ENCODE results near the gene LAMB2.
A peak's percentile ranks its signal among the peaks of the same experiment; 100 is the strongest.

LAMB2 gene

DNA sequence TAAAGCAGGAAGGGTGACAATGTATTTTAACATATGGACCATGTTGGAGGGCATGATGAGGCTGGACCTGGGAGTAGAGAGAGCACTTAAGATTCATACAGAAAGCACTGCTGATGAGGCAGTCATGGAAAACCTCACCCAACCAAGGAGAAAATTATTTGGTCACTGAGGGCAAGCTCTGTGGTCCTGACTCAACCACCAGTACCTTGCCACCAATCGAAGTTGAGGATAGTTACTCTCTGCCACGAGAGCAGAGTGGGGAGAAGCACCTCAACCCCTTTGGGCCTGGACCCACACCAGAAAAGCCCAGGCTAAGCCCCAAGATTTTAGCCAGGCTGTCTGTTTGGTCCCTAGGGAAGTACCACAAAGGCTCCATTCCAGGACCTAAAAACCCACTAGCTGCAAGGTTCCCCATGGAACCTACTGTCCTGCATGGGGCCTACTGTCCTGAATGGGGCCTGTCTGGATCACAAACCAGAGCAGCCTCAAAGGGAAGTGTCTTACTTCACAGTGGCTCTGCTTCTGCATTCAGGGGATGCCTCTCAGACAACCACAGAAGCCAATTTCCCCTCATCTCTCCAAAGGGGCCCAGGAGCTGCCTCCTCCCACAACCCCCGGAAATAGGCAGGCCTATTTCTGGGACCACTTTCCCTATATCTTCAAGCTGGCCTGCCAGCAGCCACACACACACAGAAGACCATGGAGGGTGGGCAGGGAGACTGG is 29.1 kb upstream of the LAMB2 start:
- no peak for DNase-seq (ENCODE audit: low spot score)

DNA sequence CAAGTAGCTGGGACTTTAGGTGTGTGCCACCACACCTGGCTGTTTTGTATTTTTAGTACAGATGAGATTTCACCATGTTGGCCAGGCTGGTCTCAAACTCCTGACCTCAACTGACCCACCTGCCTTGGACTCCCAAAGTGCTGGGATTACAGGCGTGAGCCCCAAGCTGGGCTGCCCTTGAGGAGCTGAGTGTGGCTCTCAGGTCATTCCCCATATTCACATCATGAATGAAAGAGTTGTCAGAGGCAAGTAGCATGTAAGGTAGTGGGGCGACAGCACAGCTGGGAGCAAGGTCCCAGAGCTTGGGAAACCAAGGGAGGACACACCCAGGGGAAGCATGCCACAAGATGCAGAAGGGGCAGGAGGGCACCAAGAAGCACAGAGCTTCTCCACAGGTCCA is 28.3 kb upstream of the LAMB2 start:
- DNase-seq (ENCODE audit: low spot score): no peak

DNA sequence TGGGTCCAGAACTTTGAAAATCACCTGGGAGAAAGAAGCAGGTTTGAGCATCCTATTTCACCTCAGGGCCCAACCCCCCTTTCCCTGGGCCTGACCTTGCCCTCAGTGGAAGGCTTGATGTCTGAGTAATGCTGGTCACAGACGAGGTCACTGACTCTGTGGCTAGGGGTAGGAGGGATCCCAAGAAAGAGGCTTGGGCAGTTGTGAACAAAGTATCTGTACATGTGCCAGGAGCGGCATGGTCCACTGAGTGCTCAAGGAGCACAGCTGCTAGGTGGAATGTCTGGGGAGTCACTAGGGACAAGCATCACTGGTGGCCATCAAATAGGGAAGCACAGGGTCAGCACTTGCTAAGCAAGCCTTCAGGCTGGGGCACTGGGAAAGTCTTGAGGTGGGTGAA is 25.9 kb upstream of the LAMB2 start:
- no peak for DNase-seq (ENCODE audit: low spot score)

DNA sequence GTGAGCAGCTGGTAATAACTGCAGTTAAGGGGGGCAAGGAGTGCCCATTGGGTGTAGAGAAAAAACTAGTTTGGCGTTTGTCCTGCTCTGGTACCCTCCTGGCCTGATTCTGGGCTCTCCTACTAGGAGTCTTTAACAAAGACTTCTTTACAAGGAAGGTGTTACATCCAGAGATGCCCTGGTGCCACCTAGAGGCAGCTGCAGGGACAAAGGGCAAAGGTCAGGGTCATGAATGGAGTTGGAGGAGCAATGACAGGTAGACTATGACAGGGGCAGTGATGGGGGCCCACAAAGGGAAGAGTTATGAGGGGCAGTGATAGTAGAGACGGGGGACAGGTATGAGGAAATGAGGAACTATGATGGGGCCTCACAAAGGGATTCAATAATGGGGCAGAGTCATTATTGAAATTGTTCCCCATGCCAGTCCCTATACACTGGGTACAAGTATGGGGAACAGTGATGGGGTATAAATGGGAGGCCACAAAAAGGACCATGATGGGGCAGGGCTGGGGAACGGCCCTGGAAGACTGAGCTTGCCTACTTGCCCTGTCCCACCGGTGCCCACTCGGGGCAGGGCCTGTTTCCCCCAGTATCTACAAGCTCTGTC is 25.4 kb upstream of the LAMB2 start:
- no peak for DNase-seq (ENCODE audit: low spot score)

DNA sequence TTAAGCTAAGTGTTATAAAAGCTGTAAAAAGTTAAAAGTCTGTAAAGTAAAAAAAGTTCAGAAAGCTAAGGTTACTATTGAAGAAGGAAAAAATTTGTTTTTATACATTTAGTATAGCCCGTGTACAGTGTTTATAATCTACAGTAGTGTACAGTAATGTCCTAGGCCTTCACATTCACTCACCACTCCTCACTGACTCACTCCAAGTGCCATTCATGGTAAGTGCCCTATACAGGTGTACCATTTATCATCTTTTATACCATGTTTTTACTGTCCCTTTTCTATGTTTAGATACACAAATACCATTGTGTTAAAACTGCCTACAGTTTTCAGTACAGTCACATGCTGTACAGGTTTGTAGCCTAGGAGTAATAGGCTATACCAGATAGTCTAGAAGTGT is 24.4 kb upstream of the LAMB2 start:
- no peak for DNase-seq (ENCODE audit: low spot score)

DNA sequence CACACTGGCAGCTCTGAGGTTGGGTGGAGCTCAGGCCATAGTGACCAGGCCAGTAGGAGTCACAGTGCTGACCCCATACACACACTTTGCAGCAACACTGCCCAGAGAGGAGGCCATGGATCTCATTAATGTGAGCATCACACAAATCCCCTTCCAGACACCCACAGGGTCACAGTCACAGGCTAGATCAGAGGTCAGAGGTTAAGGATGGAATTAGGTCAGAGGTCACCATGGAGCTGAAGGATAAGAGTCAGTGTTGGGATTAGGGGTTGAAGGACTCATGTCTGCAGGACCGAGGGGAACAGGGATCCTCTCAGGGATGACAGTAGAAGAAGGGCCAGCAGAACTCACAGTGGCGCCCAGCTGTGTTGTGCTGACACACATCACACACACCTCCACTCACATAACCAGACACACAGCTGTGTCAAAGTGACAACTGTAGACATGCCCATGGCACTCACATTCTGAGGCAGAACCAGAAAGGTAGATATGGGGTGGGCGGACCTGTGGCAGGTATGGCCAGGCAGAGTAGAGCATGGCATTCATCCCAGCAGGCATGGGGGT is 20.6 kb upstream of the LAMB2 start:
- no peak for DNase-seq (ENCODE audit: low spot score)

DNA sequence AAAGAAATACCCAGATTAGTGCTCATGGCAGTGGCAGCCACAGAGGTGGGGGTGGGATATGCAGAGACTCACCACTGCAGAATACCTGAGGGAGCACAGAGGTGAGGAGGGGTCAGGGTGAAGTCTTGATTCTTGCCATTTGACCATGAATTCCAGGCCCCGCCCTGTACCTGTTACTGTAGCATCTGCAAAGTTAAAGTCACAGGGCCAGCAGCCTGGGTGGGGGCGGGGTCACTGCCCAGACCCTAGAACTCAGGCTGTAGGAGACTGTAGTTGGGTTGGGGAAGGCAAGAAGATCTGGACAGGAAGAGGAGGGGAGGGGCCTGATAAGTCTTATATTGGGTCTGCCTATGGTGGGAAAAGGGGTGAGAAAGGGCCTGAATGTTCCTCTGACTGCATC is 18.8 kb upstream of the LAMB2 start:
- no peak for DNase-seq (ENCODE audit: low spot score)

DNA sequence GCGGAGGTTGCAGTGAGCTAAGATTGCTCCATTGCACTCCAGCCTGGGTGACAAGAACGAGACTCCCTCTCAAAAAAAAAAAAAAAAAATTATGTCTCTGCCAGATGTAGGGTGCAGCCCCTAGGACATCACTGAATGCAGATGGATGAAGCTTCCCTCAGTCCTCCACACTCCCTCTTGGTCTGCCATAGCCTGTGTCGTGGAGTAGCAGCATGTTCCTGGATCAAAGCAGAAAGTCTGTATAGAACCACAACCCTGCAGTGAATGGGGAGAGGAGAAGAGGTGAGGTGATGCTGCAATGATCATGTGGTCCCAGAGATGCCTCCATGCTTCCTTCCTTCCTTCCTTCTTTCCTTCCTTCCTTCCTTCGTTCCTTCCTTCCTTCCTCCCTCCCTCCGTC is 15.3 kb upstream of the LAMB2 start:
- no peak for DNase-seq (ENCODE audit: low spot score)

DNA sequence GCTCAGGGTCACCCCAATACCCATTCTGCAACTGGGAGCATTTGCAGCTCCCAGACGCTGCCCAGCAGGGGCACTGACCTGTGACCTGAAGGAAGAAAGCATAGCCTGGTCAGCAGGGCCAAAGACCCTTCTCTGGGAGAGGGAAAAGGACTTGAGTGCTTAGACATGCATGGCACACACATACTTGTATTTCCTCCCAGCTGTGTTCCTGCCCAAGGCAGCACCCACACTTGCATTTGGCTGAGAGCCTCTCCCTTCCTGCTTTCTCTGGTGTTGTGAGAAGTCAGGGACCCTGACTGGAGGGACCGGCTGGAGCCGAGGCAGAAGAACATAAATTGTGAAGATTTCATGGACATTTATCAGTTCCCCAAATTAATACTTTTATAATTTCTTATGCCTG is 7.2 kb upstream of the LAMB2 start:
- DNase-seq (ENCODE audit: low spot score): no peak

DNA sequence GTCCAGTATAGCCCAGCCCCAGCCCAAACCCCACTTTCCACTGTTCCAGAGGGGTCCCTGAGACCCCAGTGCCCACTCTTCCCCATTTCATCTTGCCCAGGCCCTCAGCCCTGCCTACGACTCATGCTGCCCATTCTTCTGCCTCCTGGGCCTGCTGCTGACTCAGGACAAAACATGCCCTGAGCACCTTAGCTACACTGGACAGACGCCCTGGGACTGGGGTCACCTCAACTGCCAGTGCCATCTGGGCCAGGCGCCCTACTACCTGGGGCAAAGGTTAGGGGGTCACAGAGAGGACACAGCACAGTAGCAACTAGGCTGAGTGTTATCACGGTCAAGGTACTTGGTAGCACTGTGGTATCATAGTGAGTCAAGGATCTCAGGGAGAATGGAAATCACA is 2.6 kb upstream of the LAMB2 start:
- no peak for DNase-seq (ENCODE audit: low spot score)

DNA sequence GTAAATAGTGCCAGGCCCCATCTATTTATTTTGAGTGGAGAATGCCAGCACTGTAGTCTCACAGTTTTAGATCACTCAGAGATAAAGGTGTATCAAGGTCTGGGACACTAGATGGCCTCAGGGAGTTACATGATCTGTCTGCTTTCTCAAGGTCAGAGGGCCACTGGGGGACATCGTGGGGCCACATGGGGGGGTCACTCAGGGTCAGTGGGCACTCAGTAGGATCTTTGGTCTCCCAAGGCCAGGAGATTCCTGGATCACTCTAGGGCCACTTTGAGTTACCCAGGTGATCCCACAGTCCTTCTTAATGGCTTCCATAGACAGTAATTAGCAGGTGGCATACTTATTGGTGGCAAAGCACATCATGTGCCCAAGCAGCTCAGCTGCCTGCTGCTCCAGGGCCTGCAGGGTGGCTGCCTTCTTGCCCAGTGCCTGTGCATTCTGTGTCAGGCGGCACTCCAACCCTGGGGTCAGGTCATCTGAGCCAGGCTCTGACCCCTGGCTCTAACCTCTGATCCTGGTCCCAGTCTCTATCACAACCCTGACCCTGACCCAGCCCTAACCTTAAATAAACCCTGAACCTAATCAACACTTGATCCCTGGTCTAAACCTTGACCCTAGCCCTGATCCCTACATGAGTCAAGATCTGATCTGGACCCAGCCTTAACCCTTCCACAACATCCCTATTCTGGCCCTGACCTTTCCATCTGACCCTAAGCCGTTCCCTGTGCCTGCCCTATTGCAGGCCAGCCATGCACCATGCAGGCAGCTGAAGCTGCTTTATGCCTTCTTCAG is 1.8 kb upstream of the LAMB2 start:
- no peak for DNase-seq (ENCODE audit: low spot score)

DNA sequence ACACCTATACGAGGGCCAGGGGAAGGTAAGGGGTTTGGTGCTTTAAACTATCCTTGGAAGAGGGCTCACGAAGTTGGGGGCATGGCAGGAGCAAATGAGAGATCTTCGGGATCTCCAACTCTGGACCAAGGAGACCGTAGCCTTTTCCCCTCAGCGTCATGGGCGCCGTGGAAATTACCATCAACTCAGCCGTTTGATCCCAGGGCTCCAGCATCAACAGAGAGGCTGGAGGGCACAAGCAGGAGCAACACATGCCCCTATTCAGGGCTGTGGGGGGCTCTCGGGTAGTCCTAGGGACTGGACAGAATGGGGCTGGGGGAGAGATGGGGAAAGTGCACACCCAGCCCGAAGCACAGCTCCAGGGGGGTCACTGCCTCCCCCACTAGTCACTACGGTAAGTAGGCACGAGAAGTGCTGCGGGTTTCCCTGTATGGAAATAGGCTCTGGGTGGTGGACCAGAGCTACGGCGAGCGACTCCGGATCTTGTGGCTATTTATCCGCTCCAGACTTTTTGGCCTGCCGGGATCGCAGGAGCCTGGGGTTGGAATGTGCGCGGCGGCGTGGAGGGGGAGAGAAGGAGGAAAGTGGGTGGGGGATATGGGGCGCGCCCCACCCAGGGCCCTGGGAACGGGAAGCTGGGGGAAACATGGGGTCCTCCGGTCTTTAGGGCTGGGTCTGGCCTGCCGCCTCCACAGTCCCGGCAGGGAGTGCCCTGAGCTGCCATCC is 539 bp upstream of the LAMB2 start:
- peak; percentile 89 for DNase-seq (ENCODE audit: low spot score)

DNA sequence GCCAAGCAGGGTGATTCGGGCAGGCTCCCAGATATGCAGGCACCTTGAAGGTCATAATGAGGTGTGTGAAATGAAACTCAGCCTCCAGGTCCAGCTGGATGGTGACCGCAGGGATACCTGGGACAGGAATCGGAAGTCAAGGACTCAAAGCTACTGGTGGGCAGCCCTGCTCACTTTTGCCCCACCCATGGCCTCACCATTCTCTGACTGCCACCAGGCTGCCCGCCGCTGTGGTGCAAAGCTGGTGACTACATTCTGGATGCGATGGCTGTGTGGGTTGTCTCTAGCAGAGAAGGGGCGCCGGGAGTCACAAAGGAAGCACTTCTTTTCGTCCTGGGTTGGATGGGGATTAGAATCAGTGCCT is 795 bp downstream of the LAMB2 start:
- DNase-seq (ENCODE audit: low spot score): no peak

DNA sequence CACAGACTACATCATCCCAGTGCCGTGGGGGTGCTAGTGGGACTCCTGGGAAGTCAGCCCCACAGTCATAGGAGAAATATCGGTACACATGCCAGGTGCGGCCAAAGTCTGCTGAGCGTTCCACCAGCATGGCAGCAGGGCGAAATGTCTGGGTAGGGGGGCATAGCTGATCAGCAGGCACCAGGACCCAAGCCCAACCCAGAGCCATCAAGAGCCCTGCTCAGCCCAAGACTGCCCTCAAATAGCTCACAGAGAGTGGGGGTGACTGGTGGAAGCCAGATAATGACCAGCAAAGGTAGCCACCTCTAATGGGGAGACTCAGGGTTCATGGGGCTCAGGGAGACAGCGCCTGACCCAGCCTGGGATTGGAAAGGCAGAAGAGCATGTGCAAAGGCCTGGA is 1.3 kb downstream of the LAMB2 start:
- DNase-seq (ENCODE audit: low spot score): no peak

DNA sequence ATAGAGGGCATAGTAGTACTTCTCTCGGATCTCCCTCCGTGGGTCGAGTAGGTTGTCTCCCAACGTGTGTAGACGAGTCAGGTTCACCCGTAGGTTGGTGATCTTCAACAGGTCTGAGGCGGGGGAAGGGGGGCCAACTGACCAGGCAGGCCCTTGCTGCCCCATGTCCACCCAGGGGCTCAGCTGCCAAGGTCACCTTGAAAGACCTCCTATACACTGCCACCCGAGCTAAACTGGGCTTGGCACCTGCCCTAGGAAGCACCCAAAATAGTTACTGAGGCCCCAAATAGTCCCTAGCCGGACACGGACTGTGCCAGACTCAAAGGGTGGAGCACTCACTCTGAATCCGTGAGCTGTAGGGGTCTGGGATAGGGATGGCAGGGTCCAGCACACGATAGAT is 1.8 kb downstream of the LAMB2 start:
- no peak for DNase-seq (ENCODE audit: low spot score)

DNA sequence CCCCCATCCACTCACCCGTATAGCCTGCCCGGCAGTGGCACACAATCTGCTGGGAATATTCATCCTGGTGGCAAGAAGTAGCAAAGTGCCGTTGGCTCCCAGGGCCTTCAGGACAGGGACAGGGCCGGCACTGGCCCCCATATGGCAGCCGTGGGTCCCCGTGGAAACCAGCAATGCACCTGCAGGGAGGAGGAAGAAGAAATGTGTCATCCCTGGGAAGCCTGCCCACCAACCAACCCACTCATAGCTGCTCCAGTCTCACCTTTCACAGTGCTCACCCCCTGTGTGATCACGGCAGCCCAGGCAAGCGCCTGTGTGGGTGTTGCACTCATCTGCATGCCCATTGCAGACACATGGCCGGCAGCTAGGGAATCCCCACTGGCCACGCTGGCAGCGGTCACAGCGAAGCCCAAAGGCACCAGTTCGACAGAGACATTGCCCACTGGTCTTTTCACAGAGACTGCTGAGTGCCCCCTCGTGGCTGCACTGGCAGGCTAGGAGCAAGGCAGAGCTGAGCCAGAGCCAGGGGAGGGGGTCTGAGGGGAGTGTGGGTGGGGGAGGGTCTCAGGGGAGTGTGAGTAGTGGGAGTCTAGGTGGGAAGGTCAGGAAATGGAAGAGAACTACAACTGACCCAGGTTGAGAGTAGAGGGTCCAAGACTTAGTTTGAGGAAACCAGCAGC is 7.7 kb downstream of the LAMB2 start:
- no peak for DNase-seq (ENCODE audit: low spot score)

DNA sequence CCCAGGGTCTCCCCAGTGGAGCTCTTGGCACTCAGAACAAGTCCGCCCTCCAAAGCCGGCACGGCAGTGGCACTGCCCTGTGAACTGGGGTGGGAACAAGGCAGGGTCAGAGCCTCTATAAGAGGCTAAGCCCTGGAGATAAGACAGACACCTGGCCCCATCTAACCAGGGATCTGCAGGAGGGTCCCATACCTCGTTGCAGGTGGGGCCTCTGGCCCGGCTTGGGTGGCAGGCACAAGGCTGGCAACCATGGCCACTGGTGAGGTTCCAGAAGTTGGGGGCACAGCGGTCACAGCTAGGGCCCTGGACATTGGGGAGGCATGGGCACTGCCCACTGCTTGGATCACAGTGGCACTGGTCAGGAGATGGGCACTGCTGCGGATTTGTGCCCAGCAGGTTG is 8.6 kb downstream of the LAMB2 start:
- no peak for DNase-seq (ENCODE audit: low spot score)

DNA sequence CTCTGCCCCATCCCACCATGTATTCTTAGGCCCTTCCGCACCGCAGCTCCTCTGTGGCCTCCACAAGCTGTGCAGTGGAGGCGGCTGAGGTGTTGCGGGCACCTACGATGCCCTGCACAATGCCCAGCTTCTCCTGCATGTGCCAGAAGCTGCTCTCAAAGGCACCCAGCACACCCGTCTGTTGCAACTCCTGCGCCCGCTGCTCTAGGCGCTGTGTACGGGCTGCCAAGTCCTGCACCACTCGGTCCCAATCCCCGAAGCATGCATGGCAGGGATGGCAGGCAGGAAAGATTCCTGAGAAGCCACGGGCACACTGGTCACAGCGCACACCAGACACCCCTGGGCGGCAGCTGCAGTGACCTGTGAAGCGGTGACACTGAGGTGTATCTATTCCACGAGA is 9.2 kb downstream of the LAMB2 start:
- no peak for DNase-seq (ENCODE audit: low spot score)

DNA sequence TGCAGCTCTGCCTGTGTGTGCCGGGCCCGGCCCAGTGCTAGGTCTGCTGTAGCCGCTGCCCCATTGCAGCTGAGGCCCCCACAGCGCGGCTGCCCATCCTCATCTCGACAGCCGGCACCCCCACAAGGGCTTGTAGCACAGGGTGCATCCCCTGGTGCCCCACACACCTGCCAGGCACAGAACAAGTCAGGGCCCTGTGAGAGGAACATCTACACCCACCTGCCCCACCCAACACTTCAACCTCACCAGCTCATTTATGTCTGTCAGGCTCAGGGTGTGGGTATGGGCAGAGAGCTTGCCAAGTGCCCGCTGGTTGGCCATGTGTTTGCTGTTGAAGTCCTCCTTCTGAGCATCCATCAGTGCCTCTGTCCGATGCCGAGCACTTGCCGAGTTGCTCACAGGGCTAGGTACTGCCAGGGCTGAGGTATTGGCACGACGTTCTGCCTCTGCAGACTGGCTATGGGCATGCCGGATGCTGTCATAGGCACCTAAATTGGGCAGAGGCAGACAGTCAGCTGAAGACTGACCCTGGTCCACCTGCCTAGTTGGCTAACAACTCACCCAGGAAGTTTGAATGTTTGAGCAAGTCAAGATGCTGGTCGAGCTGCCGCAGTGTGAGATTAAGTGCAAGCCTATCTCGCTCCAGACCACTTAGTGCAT is 9.8 kb downstream of the LAMB2 start:
- DNase-seq (ENCODE audit: low spot score): no peak

DNA sequence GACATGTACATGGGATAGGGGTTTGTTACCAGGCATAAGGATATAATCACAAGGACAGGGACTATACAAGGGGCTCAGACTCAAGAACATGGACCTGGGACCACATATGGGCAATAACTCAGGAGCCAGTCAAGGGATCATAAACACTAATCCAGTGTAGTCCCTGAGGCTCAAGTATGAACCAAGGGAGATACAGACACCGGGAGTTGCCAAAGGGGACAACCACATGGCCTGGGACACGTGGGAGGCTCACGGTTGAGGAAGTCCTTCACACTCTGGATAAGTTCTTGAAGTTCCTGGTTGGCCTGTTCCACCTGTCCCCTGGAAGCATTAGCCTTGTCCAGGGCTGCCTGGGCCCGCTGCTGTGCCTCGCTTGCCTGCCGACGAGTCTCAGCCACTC is 10.4 kb downstream of the LAMB2 start:
- DNase-seq (ENCODE audit: low spot score): no peak

DNA sequence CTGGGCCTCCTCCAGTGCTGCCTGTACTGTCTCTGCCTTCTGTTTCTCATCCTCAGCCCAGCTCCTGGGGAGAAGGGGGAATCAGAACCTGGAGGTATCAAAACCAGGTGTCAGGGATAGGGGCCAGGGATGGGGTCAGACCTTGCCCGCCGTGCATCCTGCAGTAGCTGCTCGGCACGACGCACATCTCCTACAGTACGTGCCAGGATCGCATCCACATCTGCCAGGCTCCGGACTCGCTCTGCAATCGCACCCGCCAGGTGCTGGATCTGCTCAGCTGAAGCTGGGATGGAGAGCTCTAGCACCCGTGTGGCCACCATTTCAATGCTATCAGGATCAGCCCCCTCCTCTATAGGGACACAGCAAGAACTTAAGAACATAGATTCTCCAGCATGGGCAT is 10.8 kb downstream of the LAMB2 start:
- DNase-seq (ENCODE audit: low spot score): no peak
